GM18502 (cell line): ENCODE data around the gene RAC2.

Source experiments
- ATAC-seq: cut with Tn5 transposase; IDR thresholded peaks from one replicate; pipeline ENCODE4 v1.9.1; 2021; ENCODE audit warnings: mild to moderate bottlenecking; ENCODE audit not compliant: unreplicated experiment, poor library complexity

RAC2 gene

DNA sequence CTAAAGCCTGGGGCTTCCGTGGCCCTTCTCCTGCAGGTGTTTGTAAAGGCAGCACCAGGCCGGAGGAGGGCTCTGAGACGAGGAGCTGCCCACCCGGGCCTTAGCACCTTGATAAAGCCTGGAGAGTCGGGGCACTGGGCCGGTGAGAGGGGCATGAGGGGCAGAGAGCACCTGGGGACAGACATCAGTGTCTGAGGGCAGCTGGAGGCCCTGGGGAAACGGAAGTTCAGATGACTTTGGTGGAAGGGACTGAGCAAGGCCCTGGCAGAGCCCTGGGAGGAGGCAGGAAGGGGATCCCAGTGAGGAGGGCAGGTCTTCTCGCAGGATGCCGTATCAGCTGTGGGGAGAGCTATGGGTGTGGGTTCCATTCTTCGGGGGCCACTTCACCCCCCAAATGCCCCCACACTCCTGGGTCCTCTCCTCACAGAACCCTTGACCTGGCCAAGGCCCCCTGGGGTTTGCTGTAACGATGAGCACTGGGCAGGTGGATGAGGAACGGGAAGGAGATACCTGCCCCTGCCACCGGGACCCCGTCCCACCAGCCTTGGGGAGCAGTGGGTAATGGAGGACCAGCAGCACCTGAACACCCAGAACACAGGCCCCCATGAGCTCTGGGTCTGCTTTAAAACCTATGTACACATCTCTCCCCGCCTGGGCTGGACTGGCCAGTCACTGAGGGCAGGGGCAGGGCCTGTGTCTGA, 63.4 kb downstream of the RAC2 start:
- no peak for ATAC-seq

GRCh38 chr22:37179622-37180420, 64.2 kb downstream of the RAC2 start:
- ATAC-seq: no peak

DNA sequence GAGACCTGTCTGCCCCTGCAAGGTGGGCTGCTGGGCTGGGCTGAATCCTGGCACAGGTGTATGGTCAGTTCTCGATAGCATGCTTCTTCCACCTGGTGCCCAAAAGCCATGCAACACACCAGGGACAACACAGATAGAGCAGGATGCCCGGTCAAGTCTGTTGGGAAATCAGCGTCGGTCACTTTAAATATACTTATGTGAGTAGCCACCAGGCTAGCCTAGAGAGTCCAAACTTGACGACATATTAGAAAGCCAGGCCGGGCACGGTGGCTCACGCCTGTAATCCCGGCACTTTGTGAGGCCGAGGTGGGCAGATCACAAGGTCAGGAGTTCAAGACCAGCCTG, 65.0 kb downstream of the RAC2 start:
- ATAC-seq: no peak

GRCh38 chr22:37178350-37179125, 65.5 kb downstream of the RAC2 start:
- no peak for ATAC-seq

- no peak for ATAC-seq
Observed at GRCh38 chr22:37177755-37178154, 66.3 kb downstream of the RAC2 start.

- no peak for ATAC-seq
Observed at GRCh38 chr22:37177221-37177620, 66.8 kb downstream of the RAC2 start.

GRCh38 chr22:37176464-37177061, 67.5 kb downstream of the RAC2 start:
- no peak for ATAC-seq

DNA sequence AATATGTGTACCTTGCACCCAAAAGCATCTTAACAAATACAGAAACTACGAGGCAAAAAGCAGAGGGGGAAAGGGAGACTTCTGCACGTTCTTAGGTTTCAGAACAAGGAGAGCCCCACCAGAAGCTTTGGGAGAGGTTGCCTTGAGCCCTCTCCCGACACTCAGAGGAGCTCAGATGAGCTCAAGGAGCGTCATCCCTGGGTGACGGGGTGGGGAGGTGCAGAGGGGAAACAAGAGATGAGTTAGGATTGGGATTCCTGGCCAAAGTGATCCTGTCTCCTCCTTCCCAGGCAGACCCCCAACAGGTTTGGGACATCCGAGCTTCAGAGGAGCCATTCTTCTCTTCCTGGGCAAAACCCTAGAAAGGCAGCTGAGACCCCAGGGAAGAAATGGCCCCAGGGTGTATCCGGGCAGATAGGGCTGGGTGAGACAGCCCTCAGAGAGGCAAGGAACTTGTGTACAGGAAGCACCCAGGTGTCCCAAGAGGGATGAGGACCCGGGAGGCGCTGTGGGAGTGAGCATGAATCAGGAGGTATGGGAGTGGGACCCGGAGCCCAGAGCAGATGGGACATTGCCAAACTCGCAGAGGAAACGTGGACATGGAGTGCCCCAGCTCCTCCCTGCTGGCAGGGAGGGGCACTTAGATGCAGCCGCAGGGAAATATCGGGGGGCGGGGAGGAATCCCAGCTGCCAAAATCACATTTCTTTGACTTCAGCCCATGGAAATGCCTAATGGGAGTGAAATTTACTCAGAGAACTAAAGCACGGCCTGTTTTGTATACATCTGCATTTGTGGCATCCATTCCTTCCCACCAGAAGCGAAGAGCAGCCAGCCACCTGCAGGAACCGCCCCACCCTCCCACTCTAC, 68.4 kb downstream of the RAC2 start:
- ATAC-seq: no peak
